ENCODE data around the gene MS4A10. TPM values are rescaled to one million over a fixed set of nuclear protein-coding genes. Genes with fewer than 3 reads are reported as not detected.

MS4A10 gene
- polyA plus RNA-seq, 1 donor (not counting 4 experiments of a cell fraction or from before 2014, with no cell fraction given): not detected

DNA sequence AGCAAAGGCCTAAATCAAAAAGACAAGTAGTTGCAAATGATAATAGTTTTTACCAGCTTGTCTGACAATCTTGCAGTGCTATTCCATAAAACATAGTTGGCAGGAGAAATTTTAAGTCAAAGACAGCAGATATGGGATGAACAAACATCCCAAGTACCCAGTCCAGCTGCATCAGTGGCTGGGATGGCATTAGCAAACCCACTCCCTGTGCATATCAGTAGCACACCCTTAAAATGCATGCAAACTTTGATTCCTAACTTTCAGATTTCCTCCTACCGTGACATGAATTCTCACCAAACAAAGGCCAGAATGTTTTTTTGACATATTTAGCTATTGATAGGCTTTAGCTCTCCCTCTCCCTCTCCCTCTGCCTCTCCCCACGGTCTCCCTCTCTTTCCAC lies 29.0 kb downstream of the MS4A10 start:
- no peak for DNase-seq (ENCODE audit: low read depth, low spot score)
- H3K4me1 ChIP-seq (ENCODE audit: control insufficient read depth, extremely low read depth, insufficient read depth, low read length): no peaks in the 10 kb centered on the region
- no peak for TF ChIP-seq EZH2 (IDR thresholded peaks at IDR 0.05; ENCODE audit: low read length)
- TF ChIP-seq, protein P1, sequence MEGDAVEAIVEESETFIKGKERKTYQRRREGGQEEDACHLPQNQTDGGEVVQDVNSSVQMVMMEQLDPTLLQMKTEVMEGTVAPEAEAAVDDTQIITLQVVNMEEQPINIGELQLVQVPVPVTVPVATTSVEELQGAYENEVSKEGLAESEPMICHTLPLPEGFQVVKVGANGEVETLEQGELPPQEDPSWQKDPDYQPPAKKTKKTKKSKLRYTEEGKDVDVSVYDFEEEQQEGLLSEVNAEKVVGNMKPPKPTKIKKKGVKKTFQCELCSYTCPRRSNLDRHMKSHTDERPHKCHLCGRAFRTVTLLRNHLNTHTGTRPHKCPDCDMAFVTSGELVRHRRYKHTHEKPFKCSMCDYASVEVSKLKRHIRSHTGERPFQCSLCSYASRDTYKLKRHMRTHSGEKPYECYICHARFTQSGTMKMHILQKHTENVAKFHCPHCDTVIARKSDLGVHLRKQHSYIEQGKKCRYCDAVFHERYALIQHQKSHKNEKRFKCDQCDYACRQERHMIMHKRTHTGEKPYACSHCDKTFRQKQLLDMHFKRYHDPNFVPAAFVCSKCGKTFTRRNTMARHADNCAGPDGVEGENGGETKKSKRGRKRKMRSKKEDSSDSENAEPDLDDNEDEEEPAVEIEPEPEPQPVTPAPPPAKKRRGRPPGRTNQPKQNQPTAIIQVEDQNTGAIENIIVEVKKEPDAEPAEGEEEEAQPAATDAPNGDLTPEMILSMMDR (optimal IDR thresholded peaks at IDR 0.05 in 1 of 3, IDR thresholded peaks at IDR 0.05 in 1 of 3, conservative IDR thresholded peaks at IDR 0.05 in 1 of 3; ENCODE audit: extremely low read depth in 1 of 3, insufficient read depth in 2 of 3, low read length in 3 of 3): no peak
- H3K36me3 ChIP-seq (ENCODE audit: control insufficient read depth in 2 of 2, extremely low read depth in 1 of 2, insufficient read depth in 2 of 2, low read length in 2 of 2): no peaks in the 10 kb centered on the region
- H3K27me3 ChIP-seq (ENCODE audit: control insufficient read depth, extremely low read depth, insufficient read depth, low read length): no peaks in the 10 kb centered on the region
- no peak overlapping the region for H3K4me2 ChIP-seq (ENCODE audit: control insufficient read depth, extremely low read depth, insufficient read depth, low read depth, low read length)
- H3K9ac ChIP-seq (ENCODE audit: control insufficient read depth, extremely low read depth, insufficient read depth, low read length): no peak overlapping the region
- no peaks in the 10 kb centered on the region for H3K9me1 ChIP-seq (ENCODE audit: control insufficient read depth, extremely low read depth, insufficient read depth, low read length)
- dilution Hi-C loops (cut with MboI; ENCODE audit: extremely low pct_ligation_motif_present, low sequenced_read_pairs): no loop called here
- H3K79me2 ChIP-seq (ENCODE audit: control insufficient read depth, insufficient read depth, low read length): no peaks in the 10 kb centered on the region
- H3K27ac ChIP-seq (ENCODE audit: control insufficient read depth, insufficient read depth, low read length): no peak overlapping the region
- no peaks in the 10 kb centered on the region for H4K20me1 ChIP-seq (ENCODE audit: control insufficient read depth, extremely low read depth, insufficient read depth, low read length)
- no peak overlapping the region for H2AFZ ChIP-seq (ENCODE audit: control insufficient read depth, low read length)
- no peak overlapping the region for H3K4me3 ChIP-seq (ENCODE audit: control insufficient read depth in 2 of 3, extremely low read depth in 1 of 3, insufficient read depth in 2 of 3, low read depth in 1 of 3, low read length in 3 of 3)
- no peaks in the 10 kb centered on the region for H3K9me3 ChIP-seq (ENCODE audit: control insufficient read depth, low read depth, low read length)
- FAIRE-seq: no peak

DNA sequence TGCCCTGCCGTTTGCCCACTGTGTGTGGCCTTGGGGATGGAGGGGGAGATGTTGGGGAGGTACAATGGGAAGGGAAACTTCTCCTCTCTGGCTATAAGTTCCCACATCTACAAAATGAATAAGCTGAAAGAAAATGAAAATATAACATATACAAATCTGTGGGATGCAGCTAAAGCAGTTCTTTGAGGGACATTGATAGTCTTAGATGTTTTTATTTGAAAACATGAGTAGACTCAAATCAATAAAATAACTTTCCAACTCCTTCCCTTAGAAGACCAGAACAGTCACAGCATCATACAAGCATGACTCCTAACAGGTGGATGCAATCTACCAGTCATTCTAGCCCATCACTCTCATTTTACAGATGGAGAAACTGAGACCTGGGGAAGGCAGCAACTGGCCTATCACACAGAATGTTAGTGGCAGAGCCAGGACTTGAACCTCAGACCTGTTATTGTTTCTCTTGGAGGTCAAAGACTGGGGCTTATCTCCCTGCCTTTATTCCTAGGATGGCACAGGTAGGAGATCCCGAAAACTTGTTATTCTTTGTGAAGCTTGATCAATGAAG lies 31.5 kb downstream of the MS4A10 start:
- no peak overlapping the region for H3K27ac ChIP-seq (ENCODE audit: control insufficient read depth, insufficient read depth, low read length)
- H3K4me3 ChIP-seq (ENCODE audit: control insufficient read depth in 2 of 3, extremely low read depth in 1 of 3, insufficient read depth in 2 of 3, low read depth in 1 of 3, low read length in 3 of 3): no peak overlapping the region
- no peak for TF ChIP-seq EZH2 (IDR thresholded peaks at IDR 0.05; ENCODE audit: low read length)
- TF ChIP-seq, protein P1 (optimal IDR thresholded peaks at IDR 0.05 in 1 of 3, IDR thresholded peaks at IDR 0.05 in 1 of 3, conservative IDR thresholded peaks at IDR 0.05 in 1 of 3; ENCODE audit: extremely low read depth in 1 of 3, insufficient read depth in 2 of 3, low read length in 3 of 3): no peak
- no peak overlapping the region for H3K9ac ChIP-seq (ENCODE audit: control insufficient read depth, extremely low read depth, insufficient read depth, low read length)
- dilution Hi-C loops (cut with MboI; ENCODE audit: extremely low pct_ligation_motif_present, low sequenced_read_pairs): no loop called here
- no peak for DNase-seq (ENCODE audit: low read depth, low spot score)
- H2AFZ ChIP-seq (ENCODE audit: control insufficient read depth, low read length): no peak overlapping the region
- H3K9me3 ChIP-seq (ENCODE audit: control insufficient read depth, low read depth, low read length): no peaks in the 10 kb centered on the region
- no peaks in the 10 kb centered on the region for H3K36me3 ChIP-seq (ENCODE audit: control insufficient read depth in 2 of 2, extremely low read depth in 1 of 2, insufficient read depth in 2 of 2, low read length in 2 of 2)
- no peaks in the 10 kb centered on the region for H3K27me3 ChIP-seq (ENCODE audit: control insufficient read depth, extremely low read depth, insufficient read depth, low read length)
- H3K79me2 ChIP-seq (ENCODE audit: control insufficient read depth, insufficient read depth, low read length): no peaks in the 10 kb centered on the region
- H3K9me1 ChIP-seq (ENCODE audit: control insufficient read depth, extremely low read depth, insufficient read depth, low read length): no peaks in the 10 kb centered on the region
- H4K20me1 ChIP-seq (ENCODE audit: control insufficient read depth, extremely low read depth, insufficient read depth, low read length): no peaks in the 10 kb centered on the region
- FAIRE-seq: no peak
- H3K4me2 ChIP-seq (ENCODE audit: control insufficient read depth, extremely low read depth, insufficient read depth, low read depth, low read length): no peak overlapping the region
- H3K4me1 ChIP-seq (ENCODE audit: control insufficient read depth, extremely low read depth, insufficient read depth, low read length): no peaks in the 10 kb centered on the region
